ENCODE measurements around the gene TBX1.

Gene TBX1

DNA sequence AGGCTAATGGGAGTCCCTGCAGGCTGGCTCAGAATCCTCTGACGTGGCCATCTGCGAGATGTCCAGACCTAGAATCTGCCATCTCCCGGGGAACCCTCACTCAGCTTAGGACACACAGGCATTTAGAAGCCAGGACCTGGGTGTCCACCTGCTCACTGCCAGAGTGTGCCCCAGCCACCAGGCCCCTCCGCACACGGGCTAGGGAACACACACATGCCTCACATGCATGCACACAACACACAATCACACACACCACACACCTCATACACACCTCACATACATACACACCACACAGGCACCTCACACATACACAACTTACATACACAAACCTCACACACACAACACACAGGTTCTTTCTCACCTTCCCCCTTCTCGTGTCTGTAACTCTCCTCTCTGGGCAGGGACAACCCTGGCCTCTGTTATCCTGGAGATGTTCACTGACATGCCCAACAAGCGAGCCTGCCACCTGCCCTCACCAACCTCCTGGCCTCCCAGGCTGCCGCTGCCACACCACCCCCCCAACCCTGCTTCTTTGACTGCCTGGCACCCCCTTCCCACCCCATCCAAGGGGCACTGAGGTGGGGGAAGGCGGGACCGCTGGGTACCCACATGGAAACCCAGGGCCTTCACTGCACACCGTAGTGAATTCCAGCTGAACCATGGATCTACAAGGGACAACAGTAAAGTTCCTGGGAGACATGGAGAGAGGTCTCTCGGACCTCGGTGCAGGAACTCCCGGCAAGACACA lies 56.0 kb downstream of the TBX1 start:
- DNase-seq (no peak), ATAC-seq (no peak)
- no peaks in the 10 kb centered on the region for H3K27me3 Mint-ChIP-seq
- no peak overlapping the region for H3K4me3 Mint-ChIP-seq
- H3K36me3 Mint-ChIP-seq (ENCODE audit: low read depth), result no peaks in the 10 kb centered on the region
- H3K4me1 Mint-ChIP-seq, result no peaks in the 10 kb centered on the region
- no peak overlapping the region for H3K27ac Mint-ChIP-seq
- no peaks in the 10 kb centered on the region for H3K9me3 Mint-ChIP-seq

Measured in activated naive CD8-positive, alpha-beta T cell treated with anti-CD3 and anti-CD28 coated beads, Interleukin-2, amount 50 U/mL, for 24 hours (primary cell).